HG02852 (cell line): ENCODE measurements around the gene NAV2.
"Not testable (repeated sequence)": the region's sequence is repeated elsewhere in the genome, so short reads cannot be mapped to it uniquely, and the experiment has no call there.

Experiments used
- ATAC-seq: cut with Tn5 transposase; IDR thresholded peaks from one replicate; pipeline ENCODE4 v1.9.1; 2021; ENCODE audit warnings: mild to moderate bottlenecking, moderate library complexity; ENCODE audit not compliant: unreplicated experiment

The NAV2 gene

GRCh38 chr11:19882356-19882755 lies 169.7 kb downstream of the NAV2 start:
- no peak for ATAC-seq

- no peak for ATAC-seq
Measured at GRCh38 chr11:19886498-19886897, 173.9 kb downstream of the NAV2 start.

- ATAC-seq, result no peak
Measured at GRCh38 chr11:19887842-19888241, 175.2 kb downstream of the NAV2 start.

- ATAC-seq, result no peak
Measured at GRCh38 chr11:19889531-19889930, 176.9 kb downstream of the NAV2 start.

GRCh38 chr11:19890308-19890707 lies 177.7 kb downstream of the NAV2 start:
- no peak for ATAC-seq

GRCh38 chr11:19891022-19891421 lies 178.4 kb downstream of the NAV2 start:
- no peak for ATAC-seq

- ATAC-seq, result no peak
Measured at GRCh38 chr11:19892387-19892786, 179.8 kb downstream of the NAV2 start.

- no peak for ATAC-seq
Measured at GRCh38 chr11:19892876-19893275, 180.2 kb downstream of the NAV2 start.

- ATAC-seq, result no peak
Measured at GRCh38 chr11:19894404-19894803, 181.8 kb downstream of the NAV2 start.

GRCh38 chr11:19895037-19895436 lies 182.4 kb downstream of the NAV2 start:
- not testable (repeated sequence) for ATAC-seq

- ATAC-seq, result no peak
Measured at GRCh38 chr11:19895776-19896175, 183.1 kb downstream of the NAV2 start.

GRCh38 chr11:19903620-19904069 lies 191.0 kb downstream of the NAV2 start:
- no peak for ATAC-seq

GRCh38 chr11:19905280-19905853 lies 192.7 kb downstream of the NAV2 start:
- no peak for ATAC-seq

- ATAC-seq, result no peak
Measured at GRCh38 chr11:19906126-19906525, 193.5 kb downstream of the NAV2 start.

GRCh38 chr11:19907008-19907579 lies 194.5 kb downstream of the NAV2 start:
- ATAC-seq, result peak; percentile 94

- ATAC-seq, result no peak
Measured at GRCh38 chr11:19907839-19908238, 195.2 kb downstream of the NAV2 start.

GRCh38 chr11:19910931-19911330 lies 198.3 kb downstream of the NAV2 start:
- no peak for ATAC-seq

GRCh38 chr11:19912115-19912957 lies 199.7 kb downstream of the NAV2 start:
- ATAC-seq, result no peak

GRCh38 chr11:19912958-19913892 lies 200.6 kb downstream of the NAV2 start:
- no peak for ATAC-seq

- no peak for ATAC-seq
Measured at GRCh38 chr11:19913893-19914249, 201.2 kb downstream of the NAV2 start.

GRCh38 chr11:19915808-19916207 lies 203.2 kb downstream of the NAV2 start:
- no peak for ATAC-seq
